OCI-M2 (cell line): ENCODE measurements around the gene MSANTD1.

Source experiments
- DNase-seq: peaks from one replicate; lab custom pipeline; 2025; ENCODE audit not compliant: unreplicated experiment; lab: John Stamatoyannopoulos, UW

Gene MSANTD1

GRCh38 chr4:3246458-3247398 lies 2.2 kb upstream of the MSANTD1 start:
- no peak for DNase-seq

DNA sequence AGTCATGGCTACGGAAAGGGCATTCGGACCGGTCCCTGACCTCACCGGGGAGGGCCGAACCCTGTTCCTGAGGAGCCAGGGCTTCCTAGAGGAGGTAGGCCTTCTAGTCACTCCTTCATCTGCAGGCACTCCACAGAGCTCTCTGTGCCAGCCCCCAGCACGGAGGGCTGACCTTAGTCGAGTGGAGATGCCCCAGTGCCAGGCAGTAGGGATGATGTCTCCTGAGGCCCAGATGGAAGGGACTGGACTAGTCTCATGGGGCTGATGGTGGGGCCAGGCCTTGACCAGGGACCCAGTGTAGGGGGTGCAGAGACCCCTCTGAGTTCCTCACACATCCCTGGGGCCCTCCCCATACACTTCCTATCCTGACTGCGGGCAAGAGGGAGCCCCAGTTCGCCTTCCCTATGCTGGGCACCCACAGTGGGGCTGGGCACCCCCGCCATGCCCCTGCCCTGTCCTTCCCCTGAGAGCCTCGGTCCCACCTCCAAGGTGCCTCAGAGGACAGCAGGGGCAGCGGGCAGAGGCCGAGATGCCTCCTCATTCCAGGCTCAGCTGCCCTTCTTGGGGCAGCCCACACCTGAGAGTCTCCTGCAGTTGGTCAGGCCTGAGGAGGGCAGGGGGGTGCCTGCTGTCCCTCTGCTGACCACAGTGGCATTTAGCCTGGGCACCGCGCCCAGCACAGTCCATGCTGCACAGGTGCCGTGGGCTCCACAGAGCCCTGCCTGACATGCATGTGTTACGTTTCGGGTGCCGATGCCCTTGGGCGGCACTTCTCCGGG lies 1.4 kb upstream of the MSANTD1 start:
- DNase-seq = no peak

GRCh38 chr4:3248178-3248480 lies 830 bp upstream of the MSANTD1 start:
- no peak for DNase-seq

GRCh38 chr4:3249711-3250437 lies 915 bp downstream of the MSANTD1 start:
- no peak for DNase-seq

GRCh38 chr4:3250438-3250955 lies 1.5 kb downstream of the MSANTD1 start:
- DNase-seq = no peak

DNA sequence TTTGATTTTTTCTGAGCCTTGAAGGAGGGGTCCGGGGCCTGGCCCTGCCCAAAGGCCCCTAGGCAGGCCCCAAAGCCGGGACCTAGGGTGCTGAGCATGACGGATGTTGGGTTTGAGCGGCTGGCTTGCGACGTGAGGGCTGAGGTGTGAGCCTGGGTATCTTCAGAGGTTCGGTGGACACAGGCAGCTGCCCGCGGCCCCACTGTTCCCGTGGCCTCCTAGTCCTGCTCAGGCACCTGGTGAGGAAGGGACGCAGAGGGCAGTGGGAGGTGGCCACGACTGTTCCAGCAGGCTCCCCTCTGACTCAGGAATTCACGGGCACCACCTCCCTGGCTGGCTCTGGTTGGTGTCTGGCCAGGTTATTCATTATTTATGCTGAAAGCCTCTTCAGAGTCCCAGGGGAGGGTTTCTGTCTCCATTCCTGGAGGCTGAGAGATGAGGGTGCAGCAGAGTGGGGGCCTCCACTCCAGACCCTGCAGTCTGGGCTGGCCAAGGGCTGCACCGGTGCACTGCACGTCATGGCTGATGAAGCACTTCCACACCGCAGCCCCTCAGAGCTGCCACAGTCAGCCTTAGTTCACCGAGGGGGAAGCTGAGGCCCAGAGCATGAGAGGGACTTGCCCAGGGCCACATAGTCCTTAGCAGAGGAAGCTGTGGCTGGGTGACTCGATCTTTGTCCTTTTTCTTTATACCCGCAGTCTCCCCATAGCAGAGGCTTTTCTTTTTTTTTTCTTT lies 2.2 kb downstream of the MSANTD1 start:
- DNase-seq = no peak

- DNase-seq = no peak
Measured at GRCh38 chr4:3251691-3252479, 2.9 kb downstream of the MSANTD1 start.

- no peak for DNase-seq
Measured at GRCh38 chr4:3252480-3252828, 3.5 kb downstream of the MSANTD1 start.

DNA sequence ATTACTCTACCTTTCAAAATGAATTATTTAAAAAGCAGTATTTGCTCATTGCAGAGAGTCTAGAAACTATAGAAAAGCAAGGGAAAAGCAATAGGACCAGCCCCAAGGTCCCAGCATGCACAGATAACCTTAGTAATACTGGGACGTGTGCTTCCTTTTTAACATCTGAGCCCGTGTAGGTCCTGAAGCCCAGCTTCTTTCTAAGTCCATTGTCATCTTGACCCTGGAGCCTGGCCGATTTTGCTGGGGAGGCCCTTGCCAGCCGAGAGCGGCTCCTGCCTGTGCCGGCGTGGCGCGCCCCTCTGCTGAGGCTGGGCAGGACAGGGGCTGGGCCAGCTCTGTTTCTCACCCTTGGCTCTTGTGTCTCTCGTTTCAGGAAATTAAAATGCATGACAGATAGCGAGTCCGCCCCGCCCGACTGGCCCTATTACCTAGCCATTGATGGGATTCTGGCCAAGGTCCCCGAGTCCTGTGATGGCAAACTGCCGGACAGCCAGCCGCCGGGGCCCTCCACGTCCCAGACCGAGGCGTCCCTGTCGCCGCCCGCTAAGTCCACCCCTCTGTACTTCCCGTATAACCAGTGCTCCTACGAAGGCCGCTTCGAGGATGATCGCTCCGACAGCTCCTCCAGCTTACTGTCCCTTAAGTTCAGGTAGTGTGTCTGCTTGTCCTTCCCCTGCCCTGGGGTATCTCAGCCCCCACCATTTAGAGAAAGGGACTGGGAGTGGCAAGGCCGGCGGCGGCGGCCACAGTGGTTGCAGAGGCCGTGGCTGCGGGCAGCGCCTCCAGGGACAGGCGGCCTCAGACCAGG lies 4.1 kb downstream of the MSANTD1 start:
- no peak for DNase-seq

DNA sequence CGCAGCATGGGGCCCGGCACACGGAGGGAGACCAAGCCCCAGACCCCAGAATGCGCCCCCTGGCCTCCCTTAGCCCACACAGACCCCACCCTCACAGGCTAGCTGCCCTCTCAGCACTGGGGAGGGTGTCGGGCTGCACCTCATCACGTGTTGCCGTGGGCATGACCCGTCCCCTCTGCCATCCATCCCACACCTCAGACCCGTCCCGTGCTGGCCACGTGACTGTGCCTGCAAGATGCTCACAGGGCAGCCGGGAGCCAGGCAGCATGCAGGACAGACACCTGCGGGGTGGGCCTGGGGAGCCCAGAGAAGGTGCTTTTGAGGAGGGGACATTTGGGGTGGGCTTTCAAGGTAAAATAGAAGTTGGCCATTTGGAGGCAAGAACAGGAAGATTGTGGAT lies 4.8 kb downstream of the MSANTD1 start:
- no peak for DNase-seq

- DNase-seq = no peak
Measured at GRCh38 chr4:3254302-3255131, 5.6 kb downstream of the MSANTD1 start.

GRCh38 chr4:3255611-3256186 lies 6.7 kb downstream of the MSANTD1 start:
- DNase-seq = no peak

GRCh38 chr4:3256230-3257102 lies 7.5 kb downstream of the MSANTD1 start:
- no peak for DNase-seq

DNA sequence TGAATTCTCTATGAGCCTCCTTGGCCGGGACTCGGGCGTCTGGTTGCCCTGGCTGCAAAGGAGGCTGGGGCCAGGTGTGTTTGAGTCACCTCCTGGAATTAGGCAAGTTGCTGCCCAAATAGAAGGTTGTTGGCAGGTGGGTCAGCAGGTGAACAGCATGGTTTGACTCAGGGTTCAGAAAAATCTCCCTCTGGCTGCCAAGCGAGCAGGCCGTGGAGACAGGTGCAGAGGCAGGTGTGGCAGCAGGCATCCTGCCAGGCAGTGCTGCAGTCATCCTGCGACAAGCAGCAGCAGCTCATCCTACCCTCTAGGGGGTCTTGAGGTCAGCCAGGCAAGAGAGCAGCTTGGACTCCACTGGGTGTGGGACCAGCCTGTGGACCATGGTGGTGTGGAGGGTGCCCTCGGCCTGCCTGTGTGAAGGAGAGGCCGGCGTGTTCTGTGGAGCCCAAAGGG lies 8.2 kb downstream of the MSANTD1 start:
- no peak for DNase-seq

DNA sequence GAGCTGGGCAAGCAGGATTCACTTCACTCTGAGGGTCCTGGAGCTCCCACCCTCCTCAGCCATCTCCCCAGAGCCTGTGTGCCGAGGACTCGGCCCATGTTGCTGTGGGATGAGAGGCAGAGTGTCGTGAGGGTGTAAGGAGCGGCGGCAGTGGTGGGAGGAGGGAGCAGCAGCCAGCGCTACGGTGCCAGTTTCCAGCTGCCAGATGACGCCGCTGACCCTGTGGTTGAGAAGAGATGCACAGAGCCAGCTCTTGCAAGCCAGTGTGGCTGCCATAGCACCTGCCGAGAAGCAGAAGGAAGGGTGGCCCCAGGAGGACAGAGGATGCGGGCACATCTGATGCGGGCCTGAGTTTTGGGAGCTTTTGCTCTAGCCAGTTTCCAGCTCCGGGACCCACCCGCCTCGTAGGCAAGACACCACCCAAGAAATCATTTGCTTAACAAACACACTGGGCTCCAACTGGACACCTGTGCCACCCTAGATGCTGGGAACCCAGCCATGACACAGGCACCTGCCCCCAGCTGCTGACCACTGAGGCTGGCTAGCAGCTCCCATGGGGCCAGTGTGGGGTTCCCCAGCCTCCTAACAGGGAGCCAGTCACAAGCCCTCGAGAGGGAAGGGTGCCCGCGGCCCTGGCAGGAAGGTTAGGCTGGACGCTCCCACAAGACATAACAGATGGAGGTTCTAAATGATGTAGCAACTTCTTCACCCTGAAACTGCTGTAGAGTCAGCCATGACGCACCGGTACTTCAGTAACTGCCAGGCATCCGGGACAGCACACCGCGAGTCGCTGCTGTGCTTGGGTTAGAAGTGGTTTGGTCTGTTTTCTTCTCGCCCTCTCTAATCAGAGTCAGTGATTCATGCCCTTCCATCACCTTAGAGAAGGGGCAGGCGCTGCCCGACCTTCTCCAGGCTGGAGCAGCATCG lies 8.9 kb downstream of the MSANTD1 start:
- no peak for DNase-seq
